Stimulated activated CD8-positive, alpha-beta memory T cell treated with anti-CD3 and anti-CD28 coated beads, Interleukin-4, amount 100 ng/mL, for 48 hours (primary cell): ENCODE measurements around the gene REV3L.
"Not testable (repeated sequence)": the region's sequence is repeated elsewhere in the genome, so short reads cannot be mapped to it uniquely, and the experiment has no call there.

Experiments used
- DNase-seq: peaks from one replicate; pipeline ENCODE4 v3.0.0-alpha.2; 2020

The REV3L gene

GRCh38 chr6:111255838-111256237, 227.2 kb downstream of the REV3L start:
- not testable (repeated sequence) for DNase-seq

- DNase-seq = no peak
These were observed 228.2 kb downstream of the REV3L start for GRCh38 chr6:111254779-111255166.

- DNase-seq = no peak
These were observed 228.8 kb downstream of the REV3L start for GRCh38 chr6:111254004-111254778.

GRCh38 chr6:111252726-111253125, 230.3 kb downstream of the REV3L start:
- DNase-seq = no peak

- DNase-seq = no peak
These were observed 232.1 kb downstream of the REV3L start for GRCh38 chr6:111250791-111251354.
